NCI-H2107 (cell line): ENCODE results near the gene INF2.
"Not testable (repeated sequence)": the region's sequence is repeated elsewhere in the genome, so short reads cannot be mapped to it uniquely, and the experiment has no call there.

ENCODE experiments used
- DNase-seq: peaks from one replicate; lab custom pipeline; 2025; lab: John Stamatoyannopoulos, UW

INF2 gene

GRCh38 chr14:104734991-104735779 is 45.8 kb downstream of the INF2 start:
- no peak for DNase-seq

DNA sequence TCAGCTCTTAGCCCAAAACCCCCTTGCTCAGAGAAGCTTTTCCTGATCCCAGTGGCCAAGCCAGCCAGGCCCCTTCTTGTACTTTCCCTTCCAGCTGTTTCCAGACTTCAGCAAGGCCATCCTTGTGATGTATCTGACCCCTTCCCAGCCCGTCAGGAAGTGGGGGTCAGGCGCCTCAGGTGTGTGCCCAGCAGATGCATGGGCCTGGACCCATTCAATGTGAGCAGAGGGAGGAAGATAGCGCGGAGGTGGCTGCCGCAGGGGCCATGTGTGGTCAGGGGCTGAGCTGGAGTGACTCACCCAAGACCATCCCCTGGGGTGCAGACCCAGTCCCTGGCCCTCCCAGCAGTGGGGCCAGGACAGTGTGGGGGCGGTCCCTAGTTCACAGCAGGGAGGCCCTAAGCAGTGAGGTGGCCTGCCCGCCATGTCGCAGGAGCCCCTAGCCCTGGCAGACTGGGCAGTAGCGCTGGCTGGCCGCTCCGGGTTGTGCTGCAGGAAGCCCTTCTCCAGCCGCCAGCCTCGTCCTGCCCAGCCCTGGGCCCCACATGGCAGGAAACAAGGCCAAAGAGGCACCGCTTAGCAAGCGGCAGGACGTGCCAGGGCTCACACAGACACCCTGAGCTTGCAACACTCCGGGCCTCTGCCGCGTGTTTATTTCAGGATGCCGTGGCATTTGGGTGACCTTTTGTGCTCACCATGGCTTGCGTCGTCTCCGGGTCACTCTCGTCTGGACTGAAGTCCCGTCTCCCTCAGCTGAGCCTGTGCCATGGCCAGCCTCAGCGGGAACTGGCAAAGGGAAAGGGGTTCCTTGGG is 46.6 kb downstream of the INF2 start:
- no peak for DNase-seq

DNA sequence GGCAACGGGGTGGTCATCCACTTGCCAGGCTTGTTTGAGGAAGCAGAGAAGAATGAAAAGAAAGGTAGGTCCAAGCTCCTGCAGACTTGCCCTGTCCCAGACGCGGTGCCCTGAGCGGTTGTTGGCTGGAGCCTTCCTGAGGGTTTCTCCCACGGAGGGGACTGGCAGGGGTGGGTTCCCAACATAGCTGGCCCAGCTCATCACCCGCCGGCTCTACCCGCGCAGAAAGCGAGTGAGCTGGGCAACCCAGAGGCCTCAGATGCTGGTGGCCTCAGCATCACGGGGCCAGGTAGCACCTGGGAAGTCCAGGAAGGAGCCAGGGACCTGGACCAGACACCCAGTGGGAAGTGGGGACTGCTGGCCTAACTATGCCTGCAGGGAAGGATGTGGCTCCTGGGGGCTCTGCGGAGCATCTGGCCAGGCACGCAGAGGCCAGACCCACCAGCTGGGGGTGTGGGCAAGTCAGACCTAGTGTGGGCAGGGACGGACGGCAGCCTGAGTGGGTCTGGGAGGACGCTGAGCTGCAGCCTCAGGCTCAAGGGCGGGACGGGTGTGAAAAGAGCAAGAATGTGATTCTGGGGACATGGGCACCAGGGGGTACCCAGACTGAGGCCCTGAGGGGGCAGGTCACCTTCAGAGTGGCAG is 49.1 kb downstream of the INF2 start:
- DNase-seq, result no peak

- DNase-seq, result no peak
These were observed 49.6 kb downstream of the INF2 start for GRCh38 chr14:104739026-104739425.

DNA sequence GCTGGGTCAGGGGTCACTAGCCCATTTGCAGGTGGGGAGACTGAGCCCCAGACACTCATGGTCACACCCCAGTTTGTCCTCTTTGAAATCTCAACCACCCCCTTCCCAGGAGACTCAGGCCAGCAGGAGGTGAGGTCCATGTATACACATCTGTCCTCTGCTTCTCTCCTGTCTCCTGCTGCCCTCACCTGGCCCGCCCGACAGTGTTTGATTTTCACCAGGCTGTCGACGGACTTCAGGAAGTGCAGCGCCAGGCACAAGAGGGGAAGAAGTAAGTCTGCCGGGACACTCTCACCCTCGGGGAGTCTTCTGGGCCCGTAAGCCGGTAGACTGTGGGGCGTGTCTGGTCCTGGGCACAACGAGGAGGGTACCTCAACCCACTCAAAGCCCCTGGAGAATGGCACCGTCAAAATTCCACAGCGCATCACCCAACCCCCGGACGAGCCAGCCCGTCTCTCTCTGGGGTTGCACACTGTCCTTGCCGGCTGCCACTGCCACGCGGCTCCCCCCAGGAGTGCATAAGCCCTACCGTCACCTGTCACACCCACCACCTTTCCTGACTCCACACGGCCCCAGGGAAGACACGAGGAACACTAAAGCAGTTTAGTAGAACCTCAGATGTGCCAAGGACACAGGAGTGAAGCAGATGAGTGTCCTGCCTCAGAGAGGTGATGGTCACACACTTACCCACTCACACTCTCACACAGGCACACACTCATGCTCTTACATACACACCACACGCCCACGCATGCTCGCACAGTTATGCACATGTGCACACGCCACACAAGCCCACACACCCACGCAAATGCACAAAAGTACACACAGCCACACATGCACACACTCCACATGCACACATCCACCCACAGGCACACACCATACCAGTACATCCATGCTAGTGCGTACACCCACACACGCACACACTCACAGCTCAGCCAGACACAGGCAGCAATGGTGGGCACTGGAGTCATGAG is 50.4 kb downstream of the INF2 start:
- no peak for DNase-seq

GRCh38 chr14:104741108-104741802 is 51.8 kb downstream of the INF2 start:
- DNase-seq, result no peak

GRCh38 chr14:104741803-104742251 is 52.4 kb downstream of the INF2 start:
- no peak for DNase-seq

- no peak for DNase-seq
These were observed 53.4 kb downstream of the INF2 start for GRCh38 chr14:104742586-104743455.

- DNase-seq, result no peak
These were observed 54.3 kb downstream of the INF2 start for GRCh38 chr14:104743461-104744380.

- DNase-seq, result no peak
These were observed 55.1 kb downstream of the INF2 start for GRCh38 chr14:104744484-104744883.

GRCh38 chr14:104745431-104745830 is 56.0 kb downstream of the INF2 start:
- DNase-seq, result no peak

GRCh38 chr14:104746071-104746545 is 56.7 kb downstream of the INF2 start:
- no peak for DNase-seq

DNA sequence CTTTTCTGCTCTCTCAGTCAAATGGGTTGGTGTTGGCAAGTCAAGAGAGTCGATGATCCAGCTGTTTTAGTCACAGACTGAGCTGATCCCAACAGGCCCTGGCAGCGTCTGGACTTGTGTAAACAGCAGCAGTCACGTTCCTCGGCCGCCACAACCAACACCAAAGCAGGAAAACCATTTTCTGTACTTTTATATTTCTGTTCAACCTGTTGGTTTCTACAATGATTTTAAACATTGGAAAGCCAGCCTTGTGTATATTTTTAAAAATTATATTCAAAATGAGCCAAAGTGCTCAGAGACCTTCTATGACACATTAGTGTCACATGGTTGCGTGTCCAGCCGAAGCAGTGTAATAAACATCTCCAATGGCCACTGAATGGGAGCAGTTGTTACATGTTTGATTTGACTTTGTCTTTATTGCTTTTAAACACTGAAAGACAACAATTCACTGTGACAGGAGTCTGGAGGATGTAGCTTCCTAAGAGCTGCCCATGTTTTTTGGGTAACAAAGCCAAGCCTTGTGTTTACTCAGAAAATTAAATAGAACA is 57.6 kb downstream of the INF2 start:
- no peak for DNase-seq

- DNase-seq, result no peak
These were observed 58.5 kb downstream of the INF2 start for GRCh38 chr14:104747876-104748275.

- no peak for DNase-seq
These were observed 59.8 kb downstream of the INF2 start for GRCh38 chr14:104749111-104749649.

GRCh38 chr14:104750056-104750752 is 60.8 kb downstream of the INF2 start:
- DNase-seq, result no peak

DNA sequence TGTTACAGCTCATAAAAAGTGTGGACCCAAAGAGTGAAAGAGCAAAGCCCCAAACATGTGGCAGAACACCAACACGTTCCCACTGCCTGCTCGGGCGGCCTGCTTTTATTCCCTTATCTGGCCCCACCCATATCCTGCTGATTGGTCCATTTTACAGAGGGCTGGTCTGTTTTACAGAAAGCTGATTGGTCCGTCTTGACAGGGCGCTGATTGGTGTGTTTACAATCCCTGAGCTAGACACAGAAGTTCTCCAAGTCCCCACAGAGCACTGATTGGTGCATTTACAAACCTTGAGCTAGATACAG is 61.3 kb downstream of the INF2 start:
- DNase-seq, result not testable (repeated sequence)
